ENCODE measurements around the gene SHBG.

SHBG gene

GRCh38 chr17:7618608-7619007 is 11.3 kb upstream of the SHBG start:
- TF ChIP-seq ZFP3 (CRISPR knock-in tag; IDR thresholded peaks at IDR 0.05), result no peak
- no peak for TF ChIP-seq RARB (CRISPR knock-in tag; IDR thresholded peaks at IDR 0.05)
- TF ChIP-seq SNAI2 (CRISPR knock-in tag; IDR thresholded peaks at IDR 0.05), result no peak
- TF ChIP-seq ARNTL (CRISPR knock-in tag; IDR thresholded peaks at IDR 0.05; ENCODE audit: borderline replicate concordance, low read depth), result no peak
- no peak for TF ChIP-seq ZNF8 (CRISPR knock-in tag; IDR thresholded peaks at IDR 0.05)
- no peak for TF ChIP-seq ZNF565 (CRISPR knock-in tag; conservative IDR thresholded peaks at IDR 0.05; ENCODE audit: low read depth)
- no peak for TF ChIP-seq POU6F1 (CRISPR knock-in tag; IDR thresholded peaks at IDR 0.05; ENCODE audit: borderline replicate concordance, low read depth)
- TF ChIP-seq TSHZ2 (CRISPR knock-in tag; IDR thresholded peaks at IDR 0.05), result no peak
- TF ChIP-seq BACH2 (CRISPR knock-in tag; IDR thresholded peaks at IDR 0.05; ENCODE audit: borderline replicate concordance), result no peak
- TF ChIP-seq PATZ1 (CRISPR knock-in tag; IDR thresholded peaks at IDR 0.05; ENCODE audit: borderline replicate concordance), result no peak
- no peak for TF ChIP-seq ISL1 (CRISPR knock-in tag; IDR thresholded peaks at IDR 0.05)
- TF ChIP-seq CSDC2 (CRISPR knock-in tag; IDR thresholded peaks at IDR 0.05), result no peak
- TF ChIP-seq OSR1 (CRISPR knock-in tag; IDR thresholded peaks at IDR 0.05), result no peak
- no peak for TF ChIP-seq PPARA (CRISPR knock-in tag; IDR thresholded peaks at IDR 0.05; ENCODE audit: borderline replicate concordance)
- ATAC-seq, result no peak

GRCh38 chr17:7620835-7621234 is 9.1 kb upstream of the SHBG start:
- TF ChIP-seq SNAI2 (CRISPR knock-in tag; IDR thresholded peaks at IDR 0.05), result no peak
- no peak for TF ChIP-seq ZNF565 (CRISPR knock-in tag; conservative IDR thresholded peaks at IDR 0.05; ENCODE audit: low read depth)
- no peak for TF ChIP-seq CSDC2 (CRISPR knock-in tag; IDR thresholded peaks at IDR 0.05)
- TF ChIP-seq CREB5 (CRISPR knock-in tag; IDR thresholded peaks at IDR 0.05; ENCODE audit: low read depth), result no peak
- no peak for TF ChIP-seq OSR1 (CRISPR knock-in tag; IDR thresholded peaks at IDR 0.05)
- no peak for TF ChIP-seq TSHZ2 (CRISPR knock-in tag; IDR thresholded peaks at IDR 0.05)
- no peak for TF ChIP-seq ZC3H10 (CRISPR knock-in tag; IDR thresholded peaks at IDR 0.05)
- TF ChIP-seq BACH2 (CRISPR knock-in tag; IDR thresholded peaks at IDR 0.05; ENCODE audit: borderline replicate concordance), result no peak
- no peak for TF ChIP-seq CSRNP3 (CRISPR knock-in tag; IDR thresholded peaks at IDR 0.05)
- no peak for TF ChIP-seq ZNF70 (CRISPR knock-in tag; IDR thresholded peaks at IDR 0.05)
- no peak for TF ChIP-seq ZFP3 (CRISPR knock-in tag; IDR thresholded peaks at IDR 0.05)
- ATAC-seq, result no peak

All from SK-N-SH treated with all-trans-retinoic acid at 6 μM for 48 hours (cell line).